ENCODE measurements around the gene FAHD1.

Gene FAHD1

DNA sequence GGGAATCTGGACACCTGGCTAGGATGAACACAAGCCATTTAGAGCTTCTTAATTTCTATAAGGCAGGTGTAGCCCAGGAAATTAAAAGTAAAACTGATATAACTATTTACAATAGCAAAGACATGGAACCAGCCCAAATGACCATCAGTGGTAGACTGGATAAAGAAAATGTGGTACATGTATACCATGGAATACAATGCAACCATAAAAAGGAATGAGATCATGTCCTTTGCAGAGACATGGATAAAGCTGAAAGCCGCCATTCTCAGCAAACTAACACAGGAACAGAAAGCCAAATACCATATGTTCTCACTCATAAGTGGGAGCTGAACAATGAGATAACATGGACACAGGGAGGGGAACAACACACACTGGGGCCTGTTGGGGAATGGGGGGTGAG, 19.4 kb downstream of the FAHD1 start:
- TF ChIP-seq, protein P1, sequence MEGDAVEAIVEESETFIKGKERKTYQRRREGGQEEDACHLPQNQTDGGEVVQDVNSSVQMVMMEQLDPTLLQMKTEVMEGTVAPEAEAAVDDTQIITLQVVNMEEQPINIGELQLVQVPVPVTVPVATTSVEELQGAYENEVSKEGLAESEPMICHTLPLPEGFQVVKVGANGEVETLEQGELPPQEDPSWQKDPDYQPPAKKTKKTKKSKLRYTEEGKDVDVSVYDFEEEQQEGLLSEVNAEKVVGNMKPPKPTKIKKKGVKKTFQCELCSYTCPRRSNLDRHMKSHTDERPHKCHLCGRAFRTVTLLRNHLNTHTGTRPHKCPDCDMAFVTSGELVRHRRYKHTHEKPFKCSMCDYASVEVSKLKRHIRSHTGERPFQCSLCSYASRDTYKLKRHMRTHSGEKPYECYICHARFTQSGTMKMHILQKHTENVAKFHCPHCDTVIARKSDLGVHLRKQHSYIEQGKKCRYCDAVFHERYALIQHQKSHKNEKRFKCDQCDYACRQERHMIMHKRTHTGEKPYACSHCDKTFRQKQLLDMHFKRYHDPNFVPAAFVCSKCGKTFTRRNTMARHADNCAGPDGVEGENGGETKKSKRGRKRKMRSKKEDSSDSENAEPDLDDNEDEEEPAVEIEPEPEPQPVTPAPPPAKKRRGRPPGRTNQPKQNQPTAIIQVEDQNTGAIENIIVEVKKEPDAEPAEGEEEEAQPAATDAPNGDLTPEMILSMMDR (IDR thresholded peaks at IDR 0.05; ENCODE audit: low read depth, low read length) = no peak
- no peak for DNase-seq (ENCODE audit: low read depth, low spot score)
- H3K4me3 ChIP-seq (ENCODE audit: low read depth, low read length) = no peak overlapping the region
- in situ Hi-C loops (cut with HindIII; ENCODE audit: low sequenced_read_pairs) = no loop called here

- TF ChIP-seq, protein P1 (IDR thresholded peaks at IDR 0.05; ENCODE audit: low read depth, low read length) = no peak
- in situ Hi-C loops (cut with HindIII; ENCODE audit: low sequenced_read_pairs) = no loop called here
- H3K4me3 ChIP-seq (ENCODE audit: low read depth, low read length) = no peak overlapping the region
- DNase-seq (ENCODE audit: low read depth, low spot score) = no peak
Measured at GRCh38 chr16:1850981-1851380, 24.0 kb downstream of the FAHD1 start.

- H3K4me3 ChIP-seq (ENCODE audit: low read depth, low read length) = no peak overlapping the region
- no peak for DNase-seq (ENCODE audit: low read depth, low spot score)
- in situ Hi-C loops (cut with HindIII; ENCODE audit: low sequenced_read_pairs) = no loop called here
- TF ChIP-seq, protein P1 (IDR thresholded peaks at IDR 0.05; ENCODE audit: low read depth, low read length) = no peak
Measured at GRCh38 chr16:1851793-1852192, 24.8 kb downstream of the FAHD1 start.

- DNase-seq (ENCODE audit: low read depth, low spot score) = no peak
- TF ChIP-seq, protein P1 (IDR thresholded peaks at IDR 0.05; ENCODE audit: low read depth, low read length) = no peak
- in situ Hi-C loops (cut with HindIII; ENCODE audit: low sequenced_read_pairs) = no loop called here
- no peak overlapping the region for H3K4me3 ChIP-seq (ENCODE audit: low read depth, low read length)
Measured at GRCh38 chr16:1857433-1858097, 30.6 kb downstream of the FAHD1 start.

DNA sequence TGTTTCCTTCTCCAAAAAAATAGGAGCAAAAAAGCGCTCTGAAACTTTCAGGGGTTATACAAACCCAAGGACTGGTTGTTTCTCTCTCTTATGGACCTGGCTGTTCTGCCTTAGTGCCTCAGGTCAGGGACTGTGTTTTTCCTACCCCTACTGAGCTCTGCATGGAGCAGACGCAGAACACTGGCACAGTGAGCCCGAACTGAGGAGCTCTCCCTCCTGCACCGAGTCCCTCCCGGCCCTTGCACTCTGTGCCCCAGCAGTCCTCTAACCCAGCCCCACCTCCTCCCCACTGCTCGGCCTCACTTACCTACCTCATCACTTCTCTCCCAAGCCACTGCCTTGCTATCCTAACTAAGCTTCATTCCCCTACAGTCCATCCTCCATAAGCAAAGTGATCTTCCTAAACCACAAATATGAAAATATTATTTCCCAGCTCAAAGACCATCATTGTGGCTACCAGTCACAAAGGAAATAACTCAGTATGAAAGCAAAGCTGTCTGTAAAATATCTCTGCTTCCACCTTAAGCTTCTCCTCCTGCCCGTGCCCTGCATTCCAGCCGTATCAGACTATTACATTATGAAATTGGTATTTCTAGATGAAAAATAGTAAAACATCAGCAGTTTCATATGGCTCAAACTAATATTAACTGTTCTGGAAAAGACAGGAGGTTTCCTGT, 31.3 kb downstream of the FAHD1 start:
- H3K4me3 ChIP-seq (ENCODE audit: low read depth, low read length) = no peak overlapping the region
- DNase-seq (ENCODE audit: low read depth, low spot score) = peak; percentile 27
- TF ChIP-seq, protein P1 (IDR thresholded peaks at IDR 0.05; ENCODE audit: low read depth, low read length) = no peak
- in situ Hi-C loops (cut with HindIII; ENCODE audit: low sequenced_read_pairs) = no loop called here

GRCh38 chr16:1859650-1860049, 32.6 kb downstream of the FAHD1 start:
- no peak for DNase-seq (ENCODE audit: low read depth, low spot score)
- in situ Hi-C loops (cut with HindIII; ENCODE audit: low sequenced_read_pairs) = no loop called here
- TF ChIP-seq, protein P1 (IDR thresholded peaks at IDR 0.05; ENCODE audit: low read depth, low read length) = no peak

More at GRCh38 chr16:1859650-1860049, 32.6 kb downstream of the FAHD1 start:
- no peak overlapping the region for H3K4me3 ChIP-seq (ENCODE audit: low read depth, low read length)
